Measurements from ENCODE around the gene CA5B. TPM values are rescaled to one million over a fixed set of nuclear protein-coding genes. Genes with fewer than 3 reads are reported as not detected.

Gene CA5B
- total and polyA plus RNA-seq, 2 of the 8 experiments (the other 6 are each of a cell fraction or from before 2014, with no cell fraction given), result 3.3 to 8.6 TPM

DNA sequence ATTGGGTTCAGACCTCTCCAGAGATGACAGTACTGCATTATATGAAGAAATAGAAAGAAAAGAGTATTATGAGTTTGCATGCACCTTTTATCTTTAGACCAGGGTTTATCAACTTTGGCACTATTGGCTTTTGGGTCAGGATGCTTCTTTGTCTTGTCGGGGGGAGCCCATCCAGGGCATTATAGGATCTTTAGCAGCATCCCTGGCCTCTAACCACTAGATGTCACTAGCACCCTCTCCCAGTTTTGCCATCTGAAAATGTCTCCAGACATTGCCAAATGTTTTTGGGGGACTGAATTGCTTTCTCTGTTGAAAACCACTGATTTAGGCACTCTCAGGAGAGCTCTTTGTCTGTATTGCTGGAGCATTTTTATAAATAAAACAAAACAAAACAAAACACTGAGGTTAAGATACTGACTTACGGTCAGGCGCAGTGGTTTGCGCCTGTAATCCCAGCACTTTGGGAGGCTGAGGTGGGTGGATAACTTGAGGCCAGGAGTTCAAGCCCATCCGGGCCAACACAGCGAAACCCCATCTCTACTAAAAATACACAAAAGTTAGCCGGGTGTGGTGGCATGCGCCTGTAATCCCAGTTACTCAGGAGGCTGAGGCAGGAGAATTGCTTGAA, 23.6 kb downstream of the CA5B start:
- Histone ChIP-seq H3K14ac (ENCODE audit: insufficient read length) (no peak overlapping the region), H2AK5ac (ENCODE audit: low read depth, low read length) (no peak overlapping the region), H2AFZ (ENCODE audit: low read length) (no peak overlapping the region), H4K8ac (ENCODE audit: extremely low read depth, insufficient read depth, low read length) (no peak overlapping the region), H3K4me2 (ENCODE audit: insufficient read depth in 1 of 2, low read depth in 2 of 2, low read length in 2 of 2) (no peak overlapping the region), H2BK12ac (ENCODE audit: low read depth, low read length) (no peak overlapping the region), H2BK20ac (ENCODE audit: low read length) (no peak overlapping the region), H4K20me1 (replicated peaks in 1 of 2; ENCODE audit: control insufficient read depth in 1 of 2, insufficient read depth in 2 of 2, low read length in 2 of 2) (no peaks in the 10 kb centered on the region), H3K79me2 (ENCODE audit: control insufficient read depth in 1 of 2, insufficient read depth in 2 of 2, low read length in 2 of 2) (no peaks in the 10 kb centered on the region), H3K4ac (replicated peaks; ENCODE audit: insufficient read length, low read depth, low read length) (no peak overlapping the region), H2BK15ac (ENCODE audit: low read length) (no peak overlapping the region), H4K91ac (replicated peaks; ENCODE audit: insufficient read length, low read length) (no peak overlapping the region), H3K23me2 (ENCODE audit: low read depth, low read length) (no peaks in the 10 kb centered on the region), H3K4me3 (ENCODE audit: extremely low read depth in 1 of 4, insufficient read depth in 2 of 4, low read depth in 3 of 4, low read length in 4 of 4) (no peak overlapping the region), H2BK5ac (ENCODE audit: low read depth, low read length) (no peak overlapping the region), H3K23ac (ENCODE audit: insufficient read length) (no peak overlapping the region), H4K5ac (ENCODE audit: insufficient read length, low read depth, low read length) (no peak overlapping the region), H3K79me1 (ENCODE audit: low read depth, low read length) (no peaks in the 10 kb centered on the region), H3K27ac (ENCODE audit: low read depth, low read length) (no peak overlapping the region), H3K27me3 (replicated peaks in 1 of 4; ENCODE audit: control insufficient read depth in 3 of 4, extremely low read depth in 1 of 4, insufficient read depth in 3 of 4, low read length in 3 of 4) (no peaks in the 10 kb centered on the region), H3K9me3 (ENCODE audit: insufficient read depth in 2 of 2, low read depth in 1 of 2, low read length in 1 of 2) (no peaks in the 10 kb centered on the region), H3K36me3 (ENCODE audit: control insufficient read depth in 2 of 4, insufficient read depth in 4 of 4, low read length in 3 of 4) (no peaks in the 10 kb centered on the region), H3K56ac (replicated peaks; ENCODE audit: insufficient read length, low read depth, low read length) (no peak overlapping the region), H2BK120ac (replicated peaks; ENCODE audit: low read depth, low read length) (no peak overlapping the region), H3K4me1 (replicated peaks in 1 of 4; ENCODE audit: control insufficient read depth in 3 of 4, insufficient read depth in 4 of 4, low read length in 3 of 4) (no peaks in the 10 kb centered on the region), H3K9ac (replicated peaks in 1 of 4; ENCODE audit: extremely low read depth in 1 of 4, low read depth in 3 of 4, low read length in 3 of 4) (no peak overlapping the region), H3K18ac (ENCODE audit: extremely low read depth, low read length) (no peak overlapping the region)
- peak; percentile 87 for FAIRE-seq
- no peak for DNase-seq (ENCODE audit: low read depth in 1 of 2, low spot score in 2 of 2)
- TF ChIP-seq, protein P1, sequence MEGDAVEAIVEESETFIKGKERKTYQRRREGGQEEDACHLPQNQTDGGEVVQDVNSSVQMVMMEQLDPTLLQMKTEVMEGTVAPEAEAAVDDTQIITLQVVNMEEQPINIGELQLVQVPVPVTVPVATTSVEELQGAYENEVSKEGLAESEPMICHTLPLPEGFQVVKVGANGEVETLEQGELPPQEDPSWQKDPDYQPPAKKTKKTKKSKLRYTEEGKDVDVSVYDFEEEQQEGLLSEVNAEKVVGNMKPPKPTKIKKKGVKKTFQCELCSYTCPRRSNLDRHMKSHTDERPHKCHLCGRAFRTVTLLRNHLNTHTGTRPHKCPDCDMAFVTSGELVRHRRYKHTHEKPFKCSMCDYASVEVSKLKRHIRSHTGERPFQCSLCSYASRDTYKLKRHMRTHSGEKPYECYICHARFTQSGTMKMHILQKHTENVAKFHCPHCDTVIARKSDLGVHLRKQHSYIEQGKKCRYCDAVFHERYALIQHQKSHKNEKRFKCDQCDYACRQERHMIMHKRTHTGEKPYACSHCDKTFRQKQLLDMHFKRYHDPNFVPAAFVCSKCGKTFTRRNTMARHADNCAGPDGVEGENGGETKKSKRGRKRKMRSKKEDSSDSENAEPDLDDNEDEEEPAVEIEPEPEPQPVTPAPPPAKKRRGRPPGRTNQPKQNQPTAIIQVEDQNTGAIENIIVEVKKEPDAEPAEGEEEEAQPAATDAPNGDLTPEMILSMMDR (IDR thresholded peaks at IDR 0.05; ENCODE audit: control extremely low read depth in 1 of 3, insufficient read depth in 1 of 3, low read depth in 1 of 3, low read length in 3 of 3), result peak in 2 of 3 experiments; percentile 56 to 69; a peak in 3 of 4 replicates
- TF ChIP-seq POU5F1 (IDR thresholded peaks at IDR 0.05; ENCODE audit: low read depth, low read length), result no peak
- TF ChIP-seq RAD21 (IDR thresholded peaks at IDR 0.05 in 1 of 2, conservative IDR thresholded peaks at IDR 0.05 in 1 of 2; ENCODE audit: low read depth in 2 of 2, low read length in 2 of 2), result peak; percentile 76 to 83
- TF ChIP-seq GTF2F1 (IDR thresholded peaks at IDR 0.05; ENCODE audit: borderline replicate concordance, low read depth, low read length), result no peak
- 84% methylated on average over 8 of the region's 8 CpGs; no CpG with 5 or more reads in 1 of the 2 experiments for WGBS, 2 experiments (ENCODE audit: extremely low coverage in 1 of 2, insufficient coverage in 1 of 2, insufficient read length in 1 of 2, insufficient replicate concordance in 2 of 2, low coverage in 1 of 2, low lambda C conversion rate in 2 of 2, missing lambda C conversion rate in 1 of 2)
- POLR2A ChIA-PET (ENCODE audit: partially characterized antibody), result no interaction called here
- CTCF ChIA-PET (ENCODE audit: partially characterized antibody), result no interaction called here
